ENCODE measurements around the gene C9orf78.

C9orf78 gene

GRCh38 chr9:129874261-129875101, 39.4 kb upstream of the C9orf78 start:
- TF ChIP-seq TAF1 (IDR thresholded peaks at IDR 0.05; ENCODE audit: low read depth): no peak
- TF ChIP-seq FOXM1 (IDR thresholded peaks at IDR 0.05; ENCODE audit: borderline replicate concordance, low read depth): no peak
- no peak for TF ChIP-seq YY1 (IDR thresholded peaks at IDR 0.05; ENCODE audit: low read depth)
- TF ChIP-seq CEBPB (IDR thresholded peaks at IDR 0.05): no peak

DNA sequence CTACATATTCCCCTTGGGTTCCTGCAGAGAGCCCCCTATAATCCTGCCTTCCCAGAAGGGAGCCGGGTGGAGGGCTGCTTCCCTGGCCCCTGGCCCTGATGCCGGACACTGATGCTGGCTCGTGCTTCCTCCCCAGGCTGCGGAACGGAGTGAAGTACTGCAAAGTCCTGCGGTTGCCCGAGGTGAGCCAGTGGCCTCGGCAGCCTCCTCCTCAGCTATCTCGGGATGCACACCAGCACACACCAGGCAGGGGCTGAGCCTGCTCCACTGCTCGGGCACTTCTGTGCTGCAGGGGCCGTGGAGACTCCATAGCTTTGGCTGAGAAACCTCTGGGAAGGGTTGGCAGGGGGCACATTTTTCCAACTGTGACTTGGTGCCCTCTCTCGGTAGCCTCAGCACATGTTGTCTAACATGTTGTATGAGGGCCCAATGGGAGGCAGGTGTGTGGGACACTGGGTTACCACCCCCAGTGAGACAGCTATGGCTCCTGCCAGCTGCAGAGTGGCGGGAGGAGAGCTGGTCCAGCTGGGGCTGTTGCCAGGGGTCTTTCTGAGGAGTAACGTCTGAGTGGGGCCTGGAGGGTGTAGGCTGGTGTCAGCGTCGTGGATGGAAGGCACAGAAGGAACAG, 38.6 kb upstream of the C9orf78 start:
- no peak for TF ChIP-seq REST (IDR thresholded peaks at IDR 0.05; ENCODE audit: low read depth)
- TF ChIP-seq, protein P1, sequence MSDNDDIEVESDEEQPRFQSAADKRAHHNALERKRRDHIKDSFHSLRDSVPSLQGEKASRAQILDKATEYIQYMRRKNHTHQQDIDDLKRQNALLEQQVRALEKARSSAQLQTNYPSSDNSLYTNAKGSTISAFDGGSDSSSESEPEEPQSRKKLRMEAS (IDR thresholded peaks at IDR 0.05): no peak
- no peak for TF ChIP-seq FOXM1 (IDR thresholded peaks at IDR 0.05; ENCODE audit: borderline replicate concordance, low read depth)
- TF ChIP-seq NFIC (IDR thresholded peaks at IDR 0.05): no peak

DNA sequence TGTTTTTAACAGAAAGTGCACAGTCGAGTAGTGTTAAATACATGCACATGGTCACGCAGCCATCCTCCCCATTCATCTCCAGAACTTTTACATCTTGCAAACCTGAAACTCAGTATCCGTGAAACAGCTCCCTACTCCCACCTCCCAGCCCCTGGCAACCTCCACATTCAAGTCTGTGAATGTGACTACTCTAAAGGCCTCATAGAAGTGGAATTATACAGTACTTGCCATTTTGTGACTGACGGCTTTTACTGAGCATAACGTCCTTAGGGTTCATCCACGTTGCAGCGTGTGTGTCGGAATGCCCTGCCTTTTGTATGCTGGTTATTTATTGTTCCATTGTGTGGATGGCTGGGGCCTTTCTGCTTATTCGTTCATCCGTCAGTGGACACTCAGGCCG, 36.0 kb upstream of the C9orf78 start:
- TF ChIP-seq ZBTB7A (IDR thresholded peaks at IDR 0.05; ENCODE audit: low read depth) (no peak), FOXM1 (IDR thresholded peaks at IDR 0.05; ENCODE audit: borderline replicate concordance, low read depth) (no peak)

DNA sequence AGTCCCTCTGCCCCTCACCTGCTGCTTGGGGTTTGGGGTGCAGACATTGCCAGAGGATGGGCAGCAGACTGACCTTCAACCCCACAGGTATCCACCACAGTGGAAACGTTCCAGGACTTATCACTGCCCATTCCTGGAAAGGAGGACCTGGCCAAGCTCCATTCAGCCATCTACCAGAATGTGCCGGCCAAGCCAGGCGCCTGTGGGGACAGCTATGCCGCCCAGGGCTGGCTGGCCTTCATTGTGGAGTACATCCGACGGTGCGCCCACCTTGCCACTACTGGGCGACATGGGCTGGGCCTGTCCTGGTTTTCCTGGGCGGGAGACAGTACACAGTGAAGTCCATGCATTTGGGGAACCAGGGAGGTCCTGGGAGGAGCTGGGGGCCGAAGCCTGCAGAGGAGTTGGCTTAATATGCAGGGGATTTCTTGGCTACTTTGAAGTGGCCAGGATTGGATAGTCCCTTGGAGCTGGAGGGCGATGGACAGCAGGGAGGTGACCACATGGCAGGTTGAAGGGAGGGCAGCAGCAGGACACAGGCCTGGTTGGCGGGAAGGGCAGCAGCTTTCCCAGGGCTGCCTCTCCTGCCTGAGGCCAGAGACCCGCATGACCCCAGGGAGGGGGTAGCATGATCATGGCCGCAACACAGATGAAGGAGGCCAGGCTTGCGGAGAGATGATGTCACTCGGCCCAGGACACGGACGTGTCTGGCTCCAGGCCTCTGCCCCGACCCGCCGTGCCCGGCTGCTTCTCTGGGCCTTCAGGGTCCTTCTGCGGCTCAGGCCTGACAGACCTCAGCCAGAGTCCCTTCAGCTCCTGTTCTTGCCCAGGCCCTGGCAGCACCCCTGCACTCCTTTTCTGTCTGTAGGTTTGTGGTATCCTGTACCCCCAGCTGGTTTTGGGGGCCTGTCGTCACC, 34.8 kb upstream of the C9orf78 start:
- TF ChIP-seq CREB1 (IDR thresholded peaks at IDR 0.05; ENCODE audit: low read depth): no peak
- TF ChIP-seq ZBTB7A (IDR thresholded peaks at IDR 0.05; ENCODE audit: low read depth): no peak
- no peak for TF ChIP-seq TCF12 (IDR thresholded peaks at IDR 0.05; ENCODE audit: low read depth)
- no peak for TF ChIP-seq EP300 (IDR thresholded peaks at IDR 0.05; ENCODE audit: borderline replicate concordance)
- TF ChIP-seq USF1 (IDR thresholded peaks at IDR 0.05): no peak
- no peak for TF ChIP-seq TEAD4 (IDR thresholded peaks at IDR 0.05)
- TF ChIP-seq REST (IDR thresholded peaks at IDR 0.05; ENCODE audit: low read depth): no peak
- TF ChIP-seq TAF1 (IDR thresholded peaks at IDR 0.05; ENCODE audit: low read depth): no peak
- TF ChIP-seq, protein P1 (IDR thresholded peaks at IDR 0.05): no peak
- TF ChIP-seq FOXM1 (IDR thresholded peaks at IDR 0.05; ENCODE audit: borderline replicate concordance, low read depth): no peak
- no peak for TF ChIP-seq CEBPB (IDR thresholded peaks at IDR 0.05)
- TF ChIP-seq RAD21 (IDR thresholded peaks at IDR 0.05; ENCODE audit: low read depth): no peak
- TF ChIP-seq EGR1 (IDR thresholded peaks at IDR 0.05): no peak
- no peak for TF ChIP-seq NFIC (IDR thresholded peaks at IDR 0.05)
- TF ChIP-seq YY1 (IDR thresholded peaks at IDR 0.05; ENCODE audit: low read depth): no peak

DNA sequence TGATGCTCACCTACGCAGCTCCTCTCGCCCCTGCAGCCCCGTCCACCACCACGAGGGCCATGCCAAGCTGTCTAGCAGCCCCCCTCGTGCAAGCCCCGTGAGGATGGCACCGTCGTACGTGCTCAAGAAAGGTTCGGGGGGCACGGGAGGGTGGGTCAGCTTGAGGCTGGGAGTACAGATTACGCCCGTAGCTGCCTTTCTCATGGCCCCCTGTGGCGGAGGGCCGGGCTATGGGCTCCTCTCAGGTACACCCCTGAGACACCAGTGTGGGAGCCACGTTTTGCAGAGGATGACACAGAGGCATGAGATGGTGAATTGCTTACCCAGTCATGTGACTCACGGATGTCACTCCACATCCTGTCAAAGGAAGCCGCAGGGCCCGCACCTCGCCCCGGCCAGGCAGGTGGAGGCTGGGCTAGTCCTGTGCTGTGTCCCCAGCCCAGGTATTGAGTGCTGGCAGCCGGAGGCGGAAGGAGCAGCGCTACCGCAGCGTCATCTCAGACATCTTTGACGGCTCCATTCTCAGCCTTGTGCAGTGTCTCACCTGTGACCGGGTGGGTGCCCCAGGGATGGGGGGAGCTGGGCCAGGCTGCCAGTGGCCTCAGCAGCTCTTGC, 33.9 kb upstream of the C9orf78 start:
- TF ChIP-seq TEAD4 (IDR thresholded peaks at IDR 0.05) (no peak), USF1 (IDR thresholded peaks at IDR 0.05) (no peak), TAF1 (IDR thresholded peaks at IDR 0.05; ENCODE audit: low read depth) (no peak), NFIC (IDR thresholded peaks at IDR 0.05) (no peak), RAD21 (IDR thresholded peaks at IDR 0.05; ENCODE audit: low read depth) (no peak), CEBPB (IDR thresholded peaks at IDR 0.05) (no peak), TCF12 (IDR thresholded peaks at IDR 0.05; ENCODE audit: low read depth) (no peak), REST (IDR thresholded peaks at IDR 0.05; ENCODE audit: low read depth) (no peak)
- TF ChIP-seq, protein P1 (IDR thresholded peaks at IDR 0.05): no peak

Measured in Ishikawa (cell line).